ENCODE measurements around the gene ZNF106.

GRCh38 chr15:42457445-42458442, 33.2 kb downstream of the ZNF106 start:
- TF ChIP-seq CTCF (IDR thresholded peaks at IDR 0.05; ENCODE audit: low read depth, low read length) (no peak), POLR2A (IDR thresholded peaks at IDR 0.05; ENCODE audit: extremely low read depth, insufficient read length) (no peak), MAX (IDR thresholded peaks at IDR 0.05; ENCODE audit: low read depth, low read length) (no peak)

Measured in NB4 (cell line).